HG03045 (cell line): ENCODE results near the gene WNT4.
"Not testable (repeated sequence)": the region's sequence is repeated elsewhere in the genome, so short reads cannot be mapped to it uniquely, and the experiment has no call there.

Source experiments
- ATAC-seq: cut with Tn5 transposase; IDR thresholded peaks from one replicate; pipeline ENCODE4 v1.9.1; 2021; ENCODE audit warnings: mild to moderate bottlenecking, moderate library complexity; ENCODE audit not compliant: unreplicated experiment

The WNT4 gene

DNA sequence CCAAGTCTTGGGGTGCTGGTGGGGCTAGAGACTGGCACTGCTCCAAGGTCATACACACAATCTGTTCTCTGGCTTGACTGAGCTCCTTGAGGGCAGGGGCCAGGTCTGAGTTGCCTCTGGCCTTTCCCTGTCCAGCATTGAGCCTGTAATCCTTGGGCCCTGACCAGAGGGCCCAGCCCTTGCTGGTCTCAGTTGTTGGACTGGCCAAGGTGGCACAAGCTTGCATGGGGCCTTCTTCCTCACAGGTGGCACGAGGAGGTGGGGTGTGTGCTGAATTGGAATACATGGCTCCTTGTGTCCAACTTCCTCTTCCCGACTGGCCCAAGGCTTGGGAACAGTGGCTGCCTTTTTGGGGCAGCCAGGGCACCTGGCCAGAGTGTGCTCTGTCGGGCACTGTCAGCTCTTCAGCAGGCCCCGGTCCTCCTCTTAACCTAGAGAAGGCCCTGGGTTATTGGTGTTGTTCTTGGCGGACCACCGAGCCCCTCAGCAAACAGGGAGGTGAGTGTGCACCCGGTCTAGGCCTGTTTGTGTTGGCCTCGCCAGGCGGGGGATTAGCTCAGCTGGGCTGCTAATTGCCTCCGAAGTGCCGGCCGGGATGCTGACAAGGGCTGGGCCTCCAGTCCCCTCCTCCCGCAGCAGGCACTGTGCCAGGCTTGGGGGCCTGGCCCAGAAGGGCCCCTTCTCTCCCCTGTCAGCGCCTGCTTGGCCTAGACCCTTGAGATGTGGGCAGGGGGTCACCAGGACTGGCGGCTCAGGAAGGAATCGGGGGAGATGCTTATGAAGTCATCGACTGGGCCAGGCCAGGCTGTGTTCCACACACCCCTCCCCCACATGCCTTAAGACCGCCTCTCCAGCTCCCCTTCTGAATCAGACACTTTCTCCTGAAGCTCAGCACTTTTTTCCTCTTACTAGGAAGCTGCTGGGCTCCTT is 28.5 kb downstream of the WNT4 start:
- ATAC-seq, result no peak

DNA sequence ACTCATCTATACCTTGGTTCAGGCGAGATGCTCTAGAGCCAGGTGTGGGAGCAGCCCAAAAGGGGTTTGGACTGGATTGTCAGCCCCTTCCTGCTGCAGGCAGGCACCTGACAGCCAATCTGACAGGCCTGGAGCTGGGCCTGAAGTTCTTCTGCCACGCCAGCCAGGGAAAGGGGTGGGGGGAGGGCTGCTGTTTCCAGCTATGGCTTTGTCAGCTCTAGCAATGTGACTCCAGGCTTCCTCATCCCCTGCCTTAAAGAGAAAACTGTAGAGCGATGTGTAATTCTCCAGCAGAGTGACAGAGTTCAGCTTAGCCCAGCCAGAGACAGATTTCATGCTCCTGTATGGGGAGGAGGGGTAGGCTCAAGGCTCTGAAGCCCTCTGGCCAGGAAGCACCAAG is 30.3 kb downstream of the WNT4 start:
- no peak for ATAC-seq

- ATAC-seq, result no peak
These were observed 31.3 kb downstream of the WNT4 start for GRCh38 chr1:22111620-22112019.

- ATAC-seq, result no peak
These were observed 31.8 kb downstream of the WNT4 start for GRCh38 chr1:22111115-22111514.

- ATAC-seq, result no peak
These were observed 32.9 kb downstream of the WNT4 start for GRCh38 chr1:22110016-22110415.

DNA sequence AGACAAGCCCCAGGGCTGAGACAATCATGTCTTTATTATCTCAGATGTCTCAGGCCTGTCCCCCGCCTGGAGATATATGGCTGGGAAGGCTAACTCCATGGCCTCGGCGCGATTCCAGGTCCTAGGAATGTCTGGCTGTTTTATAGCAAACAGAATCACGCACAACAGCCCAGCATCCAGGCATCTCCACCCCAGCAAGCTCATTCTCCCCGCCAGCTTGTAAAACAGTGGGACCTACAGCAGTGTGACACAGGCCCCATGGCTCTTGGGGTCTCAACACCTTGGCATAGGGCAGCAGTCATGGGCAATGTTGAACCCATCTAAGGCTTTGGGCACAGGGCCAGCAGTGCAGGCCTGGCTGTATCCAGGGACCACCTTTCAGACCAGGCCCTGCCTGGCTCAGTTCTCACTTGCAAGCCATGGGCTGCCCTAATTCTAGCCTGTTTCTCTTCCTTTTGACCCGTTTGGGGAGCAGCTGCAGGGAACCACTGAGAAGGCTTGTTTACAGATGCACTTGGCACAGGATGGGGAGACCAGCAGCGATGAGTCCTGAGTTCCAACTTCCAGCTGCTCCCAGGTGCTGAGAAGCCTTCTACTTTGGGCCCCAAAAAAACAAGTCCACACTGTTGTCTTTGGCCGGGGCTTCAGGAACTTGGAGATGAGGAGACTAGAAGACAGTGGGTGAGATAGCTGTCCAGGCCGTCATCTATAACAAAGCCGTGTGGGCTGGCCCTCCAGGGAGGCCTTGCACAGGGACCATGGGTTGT is 34.4 kb downstream of the WNT4 start:
- ATAC-seq, result no peak

DNA sequence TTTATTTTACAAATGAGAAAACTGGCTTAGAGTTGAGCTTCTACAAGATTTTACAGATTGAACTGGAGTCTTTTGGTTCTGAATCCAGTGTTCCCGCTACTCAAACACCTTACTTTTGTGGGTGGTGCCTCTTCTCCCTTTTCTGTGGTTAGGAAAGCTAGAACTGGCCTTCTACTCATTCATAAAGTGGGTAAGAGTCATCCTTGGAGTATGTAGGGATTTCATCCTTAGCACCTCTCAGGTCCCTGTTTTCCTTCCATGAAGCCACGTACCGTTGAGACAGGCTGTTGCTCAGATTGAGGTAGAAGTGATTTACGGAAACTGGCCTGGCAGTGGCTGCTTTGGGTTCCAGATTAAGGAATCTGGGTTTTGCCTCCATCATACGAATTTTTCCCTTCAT is 35.8 kb downstream of the WNT4 start:
- no peak for ATAC-seq

DNA sequence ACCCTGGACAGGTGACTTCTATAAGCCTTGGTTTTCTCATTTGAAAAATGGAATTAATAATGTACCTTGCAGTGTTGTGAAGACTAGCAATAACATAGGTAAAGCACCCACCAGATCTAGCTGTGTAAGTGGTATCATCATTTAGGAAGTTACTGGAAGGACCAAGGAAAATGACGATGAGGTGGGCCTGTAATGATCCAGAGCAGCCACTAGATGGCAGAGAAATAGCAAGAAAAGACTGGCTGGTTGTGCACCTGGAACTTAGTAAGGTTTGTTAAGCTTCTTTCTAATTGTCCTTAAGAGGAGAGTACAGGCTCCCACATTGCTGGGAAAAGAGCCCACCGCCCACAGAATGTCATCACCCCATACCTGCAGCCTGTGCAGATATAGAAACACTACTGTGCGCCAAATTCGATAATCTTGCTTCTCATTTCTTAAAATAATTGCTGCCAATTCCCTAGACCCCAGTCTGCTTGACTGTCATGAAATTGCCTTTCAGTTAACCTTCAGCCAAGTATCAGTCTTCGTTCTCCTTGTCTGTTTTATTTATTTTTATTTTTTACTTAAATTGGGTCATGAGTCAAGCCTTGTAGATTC is 37.2 kb downstream of the WNT4 start:
- no peak for ATAC-seq

DNA sequence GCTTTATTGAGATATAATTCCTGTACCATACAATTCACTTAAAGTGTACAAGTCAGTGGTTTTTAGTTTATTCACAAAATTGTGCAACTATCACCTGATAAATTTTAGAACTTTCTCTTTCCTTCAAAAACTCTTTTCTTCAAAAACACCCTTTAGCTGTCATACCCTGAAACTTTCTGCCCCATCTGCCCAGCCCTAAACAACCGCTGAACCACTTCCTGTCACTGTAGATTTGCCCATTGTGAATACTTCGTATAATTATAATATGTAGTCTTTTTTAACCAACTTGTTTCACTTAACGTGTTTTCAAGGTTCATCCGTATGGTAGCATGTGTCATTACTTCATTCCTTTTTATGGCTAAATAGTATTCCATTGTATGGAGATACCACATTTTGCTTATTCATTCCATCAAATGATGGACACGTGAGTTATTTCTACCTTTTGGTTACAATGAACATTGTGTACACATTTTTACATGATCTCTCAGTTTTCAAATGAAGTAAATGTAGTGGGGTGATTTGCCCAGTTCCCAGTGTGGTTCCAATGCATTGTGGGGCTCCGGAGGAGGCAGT is 37.9 kb downstream of the WNT4 start:
- no peak for ATAC-seq

DNA sequence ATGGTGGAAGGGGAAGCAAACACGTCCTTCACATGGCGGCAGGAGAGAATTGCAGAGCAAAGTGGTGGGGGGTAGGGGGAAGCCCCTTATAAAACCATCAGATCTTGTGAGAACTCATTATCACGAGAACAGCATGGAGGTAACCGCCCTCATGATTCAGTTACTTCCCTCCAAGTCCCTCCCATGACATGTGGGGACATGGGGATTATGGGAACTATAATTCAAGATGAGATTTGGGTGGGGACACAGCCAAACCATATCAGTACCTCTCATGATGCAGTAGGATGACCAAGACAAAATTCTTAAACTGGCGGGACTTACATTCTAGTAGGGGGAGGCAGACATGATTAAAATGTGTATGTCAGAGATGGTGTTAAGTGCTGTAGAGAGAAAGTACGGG is 38.8 kb downstream of the WNT4 start:
- ATAC-seq, result no peak

GRCh38 chr1:22102746-22103145 is 40.2 kb downstream of the WNT4 start:
- no peak for ATAC-seq

GRCh38 chr1:22101995-22102394 is 40.9 kb downstream of the WNT4 start:
- ATAC-seq, result no peak

DNA sequence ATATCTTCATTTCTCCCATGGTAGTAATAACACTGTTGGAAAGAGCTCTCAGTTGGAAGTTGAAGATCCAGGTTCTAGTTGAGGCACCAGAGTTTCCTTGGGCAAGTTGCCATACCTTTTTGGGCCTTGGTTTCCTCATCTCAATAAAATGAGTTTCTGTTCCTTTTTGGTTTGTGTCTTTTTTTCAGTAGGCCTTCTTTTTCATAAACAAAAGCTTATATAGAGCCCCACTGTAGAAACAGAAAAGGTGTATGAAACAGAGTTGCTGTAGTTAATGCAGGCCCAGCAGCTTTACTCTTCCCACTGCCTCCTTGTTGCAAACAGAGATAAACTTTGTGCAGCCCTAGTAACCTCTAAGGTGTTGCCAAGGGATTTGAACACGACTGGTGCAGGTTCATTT is 41.7 kb downstream of the WNT4 start:
- ATAC-seq, result no peak

- ATAC-seq, result no peak
These were observed 42.7 kb downstream of the WNT4 start for GRCh38 chr1:22100168-22100567.

- no peak for ATAC-seq
These were observed 44.1 kb downstream of the WNT4 start for GRCh38 chr1:22098752-22099151.

- ATAC-seq, result no peak
These were observed 46.4 kb downstream of the WNT4 start for GRCh38 chr1:22096463-22096862.

DNA sequence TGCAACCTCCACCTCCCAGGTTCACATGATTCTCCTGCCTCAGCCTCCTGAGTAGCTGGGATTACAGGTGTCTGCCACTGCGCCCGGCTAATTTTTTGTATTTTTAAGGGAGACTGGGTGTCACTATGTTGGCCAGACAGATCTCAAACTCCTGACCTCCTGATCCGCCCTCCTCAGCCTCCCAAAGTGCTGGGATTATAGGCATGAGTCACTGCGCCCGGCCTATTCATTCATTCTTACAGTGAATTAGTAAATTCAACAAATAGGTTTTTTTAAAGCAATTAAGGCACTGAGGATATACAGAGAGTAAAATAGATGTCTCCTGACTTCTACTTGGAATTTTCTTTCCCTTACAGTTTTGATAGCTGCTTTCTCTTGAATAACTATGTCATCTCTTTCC is 46.9 kb downstream of the WNT4 start:
- ATAC-seq, result no peak

DNA sequence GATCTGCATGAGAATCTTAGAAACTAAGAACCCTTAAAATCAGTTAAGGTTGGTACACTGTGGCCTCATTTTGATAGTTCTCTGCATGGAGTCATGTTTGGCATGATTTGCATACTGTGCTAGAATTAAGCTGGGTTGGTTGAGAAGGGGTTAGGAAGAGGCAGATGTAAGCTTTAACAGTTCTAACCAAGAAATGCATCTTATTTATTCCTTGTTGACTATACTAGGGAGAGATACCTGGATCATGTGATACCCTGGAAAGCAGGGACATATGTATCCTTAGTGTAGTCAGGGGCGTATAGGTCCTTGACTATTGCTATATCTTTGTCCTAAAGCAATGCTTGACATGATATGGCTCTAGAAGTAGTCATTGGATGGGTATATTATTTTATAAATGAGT is 49.4 kb downstream of the WNT4 start:
- no peak for ATAC-seq

DNA sequence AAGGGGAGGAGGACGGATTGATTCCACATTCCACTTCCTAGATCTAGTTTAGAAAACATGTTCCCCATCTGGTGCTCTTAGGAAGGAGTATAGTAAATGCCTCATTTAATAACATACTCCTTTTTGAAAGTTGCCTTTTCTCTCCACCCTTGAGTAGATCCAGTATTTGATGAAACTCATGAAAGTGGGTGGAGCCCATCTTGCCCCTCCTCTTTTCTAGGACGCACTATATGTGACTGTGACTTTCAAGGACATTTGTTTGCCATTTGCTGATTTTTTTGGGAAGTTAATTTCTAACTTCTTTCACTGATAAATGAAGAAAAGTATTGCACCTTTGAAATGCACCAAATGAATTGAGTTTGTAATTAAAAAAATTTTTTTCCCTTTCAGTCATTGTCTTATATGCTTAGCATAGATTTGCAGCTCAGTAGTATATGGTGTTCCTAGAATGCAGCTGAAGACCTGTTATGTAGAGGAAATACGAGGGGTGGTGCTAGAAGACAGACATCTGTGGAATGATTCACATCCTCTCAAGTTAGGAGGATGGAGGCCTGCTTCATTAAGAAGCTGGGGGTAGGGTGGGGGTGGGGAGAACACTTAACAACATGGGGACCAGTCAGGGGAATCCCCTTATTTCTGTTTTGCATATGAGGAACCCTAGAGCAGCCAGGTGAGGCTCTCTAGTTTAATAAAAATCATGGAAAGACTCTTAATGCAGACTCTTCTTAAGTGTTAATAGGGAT is 50.7 kb downstream of the WNT4 start:
- ATAC-seq, result not testable (repeated sequence)

- ATAC-seq, result no peak
These were observed 52.0 kb downstream of the WNT4 start for GRCh38 chr1:22090867-22091266.

DNA sequence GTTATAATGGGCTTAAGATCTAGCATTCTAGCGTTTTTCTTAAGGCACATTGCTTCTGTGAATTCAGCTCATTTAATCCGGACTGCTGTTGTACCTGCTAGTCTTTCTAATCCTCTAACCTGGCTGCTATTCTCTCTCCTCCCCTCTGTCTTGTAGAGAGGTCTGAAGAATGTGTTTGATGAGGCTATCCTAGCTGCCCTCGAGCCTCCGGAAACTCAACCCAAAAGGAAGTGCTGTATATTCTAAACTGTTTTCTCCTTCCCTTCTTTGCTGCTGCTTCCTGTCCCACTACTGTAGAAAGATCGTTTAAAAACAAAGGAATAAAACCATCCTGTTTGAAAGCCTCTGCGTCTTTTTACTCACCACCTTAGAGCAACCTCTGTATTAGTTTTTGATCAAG is 53.1 kb downstream of the WNT4 start:
- ATAC-seq, result no peak
